A673 (cell line): ENCODE measurements around the gene KRT73.

ENCODE experiments used
- CTCF ChIP-seq: fragments of 300-800, 200-600 bp; sonication (generic); conservative IDR thresholded peaks from 2 replicates; pipeline ENCODE4 v1.5.1; 2017; ENCODE audit warnings: low read depth, mild to moderate bottlenecking, antibody characterized with exemption, low read length, moderate library complexity, mixed read lengths
- EZH2 ChIP-seq: fragments of 200-600 bp; sonication (generic); IDR thresholded peaks from 2 replicates; pipeline ENCODE4 v1.6.1; 2017; ENCODE audit warnings: borderline replicate concordance, low read depth, mild to moderate bottlenecking, mixed read lengths, antibody characterized with exemption, low read length; ENCODE audit not compliant: poor library complexity, severe bottlenecking

- TF ChIP-seq EZH2 (no peak), CTCF (no peak)
These were observed 41.6 kb upstream of the KRT73 start for GRCh38 chr12:52659951-52660350.
